GM13976 (cell line): ENCODE measurements around the gene CPSF4.

Source experiments
- DNase-seq: peaks from one replicate; pipeline ENCODE4 v3.0.0; 2012; ENCODE audit warnings: low spot score
- in situ Hi-C: fragments of 300-500 bp; cut with MboI; formaldehyde crosslinking; loops from one replicate; pipeline ENCODE4 v1.12.0; 2022; ENCODE audit warnings: low sequenced_read_pairs, mixed read lengths, inconsistent platforms; ENCODE audit not compliant: unreplicated experiment
- TF ChIP-seq, protein P1 (sequence below): IDR thresholded peaks from 2 replicates; pipeline ENCODE4 v1.5.1; 2012; ENCODE audit warnings: borderline replicate concordance, mild to moderate bottlenecking; ENCODE audit not compliant: insufficient read depth; ENCODE audit errors: extremely low read depth, missing control alignments, control extremely low read depth

Gene CPSF4

DNA sequence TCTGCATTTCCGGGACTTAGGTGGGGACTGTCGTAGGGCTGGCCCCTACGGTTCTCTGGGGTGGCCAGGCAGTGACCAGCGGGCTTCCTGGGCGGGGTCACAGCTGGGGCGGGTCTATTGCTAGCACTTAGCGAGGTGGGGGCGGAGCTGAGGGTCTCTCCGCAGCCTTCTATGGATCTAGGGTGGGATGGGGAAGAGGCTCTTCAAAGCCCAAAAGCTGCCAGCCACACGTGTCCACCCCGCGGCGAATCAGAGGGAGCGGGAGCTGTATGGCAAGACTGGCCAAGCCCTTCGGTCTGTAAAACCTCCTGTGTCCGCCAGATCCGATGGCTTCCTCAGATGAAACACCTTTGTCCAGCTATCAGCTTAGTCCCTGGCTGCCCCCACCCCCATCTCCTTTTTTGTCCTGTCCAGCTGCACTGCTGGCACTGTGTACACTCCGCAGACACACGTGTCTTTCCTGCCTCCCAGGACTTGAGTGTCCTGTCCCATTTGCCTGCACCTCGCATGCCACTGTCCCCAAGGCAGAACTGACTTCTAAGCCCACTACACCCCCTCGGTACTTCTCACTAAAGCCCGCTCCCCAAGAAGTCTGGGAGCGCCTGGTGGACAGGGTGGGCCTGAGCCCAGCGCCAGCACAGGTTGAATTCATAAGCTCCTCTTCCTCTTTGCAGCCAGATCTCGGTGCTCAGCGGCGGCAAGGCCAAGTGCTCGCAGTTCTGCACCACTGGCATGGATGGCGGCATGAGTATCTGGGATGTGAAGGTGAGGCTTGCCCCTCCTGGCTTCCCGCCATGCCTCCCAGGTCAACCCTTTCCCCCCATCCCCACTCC lies 45.2 kb upstream of the CPSF4 start:
- in situ Hi-C loops, result no loop called here
- DNase-seq, result no peak
- TF ChIP-seq, protein P1, sequence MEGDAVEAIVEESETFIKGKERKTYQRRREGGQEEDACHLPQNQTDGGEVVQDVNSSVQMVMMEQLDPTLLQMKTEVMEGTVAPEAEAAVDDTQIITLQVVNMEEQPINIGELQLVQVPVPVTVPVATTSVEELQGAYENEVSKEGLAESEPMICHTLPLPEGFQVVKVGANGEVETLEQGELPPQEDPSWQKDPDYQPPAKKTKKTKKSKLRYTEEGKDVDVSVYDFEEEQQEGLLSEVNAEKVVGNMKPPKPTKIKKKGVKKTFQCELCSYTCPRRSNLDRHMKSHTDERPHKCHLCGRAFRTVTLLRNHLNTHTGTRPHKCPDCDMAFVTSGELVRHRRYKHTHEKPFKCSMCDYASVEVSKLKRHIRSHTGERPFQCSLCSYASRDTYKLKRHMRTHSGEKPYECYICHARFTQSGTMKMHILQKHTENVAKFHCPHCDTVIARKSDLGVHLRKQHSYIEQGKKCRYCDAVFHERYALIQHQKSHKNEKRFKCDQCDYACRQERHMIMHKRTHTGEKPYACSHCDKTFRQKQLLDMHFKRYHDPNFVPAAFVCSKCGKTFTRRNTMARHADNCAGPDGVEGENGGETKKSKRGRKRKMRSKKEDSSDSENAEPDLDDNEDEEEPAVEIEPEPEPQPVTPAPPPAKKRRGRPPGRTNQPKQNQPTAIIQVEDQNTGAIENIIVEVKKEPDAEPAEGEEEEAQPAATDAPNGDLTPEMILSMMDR, result no peak

DNA sequence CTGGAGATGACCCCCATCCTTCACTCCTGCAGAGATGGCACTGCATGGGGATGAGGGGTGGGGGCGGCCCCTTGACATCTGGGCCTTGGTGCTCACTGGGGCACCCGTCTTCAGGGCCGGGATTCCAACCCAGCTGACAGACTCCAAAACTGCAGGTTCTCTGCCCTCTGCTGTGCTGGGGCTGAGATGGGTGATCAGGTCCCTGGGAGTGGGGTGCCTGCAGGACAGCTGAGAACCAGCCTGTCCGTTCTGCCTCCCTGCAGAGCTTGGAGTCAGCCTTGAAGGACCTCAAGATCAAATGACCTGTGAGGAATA lies 44.6 kb upstream of the CPSF4 start:
- TF ChIP-seq, protein P1, result no peak
- in situ Hi-C loops, result no loop called here
- DNase-seq, result no peak

DNA sequence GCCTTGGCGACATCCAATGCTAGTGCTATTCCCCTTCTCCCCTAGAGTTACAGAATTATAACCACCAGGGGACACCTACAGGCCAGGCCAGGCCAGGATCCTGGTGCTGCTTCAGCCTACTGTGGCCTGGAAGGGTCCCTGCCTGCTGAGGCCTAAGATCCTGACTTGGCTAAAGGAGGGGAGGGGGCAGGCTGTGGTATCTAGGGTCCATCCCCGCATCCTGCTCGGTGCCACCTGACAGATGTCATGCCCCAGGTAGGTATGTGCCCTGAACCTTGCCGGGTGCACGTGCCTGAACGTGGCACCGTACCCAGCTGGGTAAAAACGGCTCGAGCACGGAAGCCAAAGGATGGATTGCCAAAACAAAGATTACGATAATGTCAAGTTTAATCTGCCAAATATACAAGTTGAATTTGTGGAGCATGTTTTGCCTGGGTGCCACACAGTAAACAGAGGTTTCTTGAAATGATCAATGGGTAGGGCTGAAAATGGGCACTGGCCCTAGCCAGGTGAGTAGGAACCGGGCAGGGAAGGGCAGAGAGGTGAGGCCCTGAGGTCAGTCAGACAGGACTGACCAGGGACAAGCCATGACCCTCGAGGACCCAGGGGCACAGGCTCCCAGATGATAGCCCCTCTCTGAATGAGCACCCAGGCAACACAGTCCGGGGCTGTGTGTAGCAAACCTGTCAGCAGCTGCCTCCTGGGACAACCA lies 43.0 kb upstream of the CPSF4 start:
- in situ Hi-C loops, result no loop called here
- TF ChIP-seq, protein P1, result no peak

DNA sequence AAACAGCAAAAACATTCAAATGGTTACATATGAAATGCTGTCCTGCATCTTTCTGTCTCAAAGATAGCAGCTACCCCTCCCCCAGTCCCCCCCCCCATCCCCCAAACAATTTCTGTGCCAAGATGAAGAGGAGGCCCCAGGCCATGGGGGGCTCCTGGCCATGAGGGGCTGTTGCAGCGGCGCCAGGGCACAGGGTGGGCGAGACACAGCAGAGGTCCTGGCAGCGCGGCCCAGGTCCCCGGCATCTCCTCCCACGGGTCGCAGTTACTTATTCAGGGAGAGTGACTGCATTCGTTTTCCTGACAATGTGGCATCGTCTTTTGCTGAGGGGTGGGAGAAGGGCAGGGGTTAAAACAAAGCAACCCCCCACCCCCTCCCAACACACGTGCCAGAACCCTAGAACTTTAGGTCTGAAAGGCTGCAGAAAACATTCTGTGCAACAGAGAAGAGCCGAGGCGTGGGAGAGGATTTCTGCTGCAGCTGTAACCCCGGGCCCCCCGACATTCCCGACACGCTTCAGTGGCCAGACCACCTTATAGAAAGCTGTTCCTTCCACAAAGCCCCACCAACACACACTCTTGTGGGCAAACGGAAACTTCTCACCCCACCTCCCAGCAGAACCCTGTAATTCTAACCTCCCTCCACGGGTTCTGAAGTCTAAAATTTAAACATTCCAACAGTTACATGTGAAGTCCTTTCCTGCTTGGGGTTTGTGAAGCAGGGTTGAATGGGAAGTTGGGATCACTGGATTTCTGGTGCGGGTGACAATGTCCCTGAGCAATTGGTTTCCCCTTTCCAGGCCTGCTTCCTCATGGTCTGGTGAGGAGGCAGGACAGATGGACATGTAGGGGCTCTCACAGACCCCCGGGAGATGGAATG lies 42.1 kb upstream of the CPSF4 start:
- TF ChIP-seq, protein P1, result no peak
- in situ Hi-C loops, result no loop called here
- no peak for DNase-seq

More for the DNA sequence above, 43.0 kb upstream of the CPSF4 start:
- no peak for DNase-seq

DNA sequence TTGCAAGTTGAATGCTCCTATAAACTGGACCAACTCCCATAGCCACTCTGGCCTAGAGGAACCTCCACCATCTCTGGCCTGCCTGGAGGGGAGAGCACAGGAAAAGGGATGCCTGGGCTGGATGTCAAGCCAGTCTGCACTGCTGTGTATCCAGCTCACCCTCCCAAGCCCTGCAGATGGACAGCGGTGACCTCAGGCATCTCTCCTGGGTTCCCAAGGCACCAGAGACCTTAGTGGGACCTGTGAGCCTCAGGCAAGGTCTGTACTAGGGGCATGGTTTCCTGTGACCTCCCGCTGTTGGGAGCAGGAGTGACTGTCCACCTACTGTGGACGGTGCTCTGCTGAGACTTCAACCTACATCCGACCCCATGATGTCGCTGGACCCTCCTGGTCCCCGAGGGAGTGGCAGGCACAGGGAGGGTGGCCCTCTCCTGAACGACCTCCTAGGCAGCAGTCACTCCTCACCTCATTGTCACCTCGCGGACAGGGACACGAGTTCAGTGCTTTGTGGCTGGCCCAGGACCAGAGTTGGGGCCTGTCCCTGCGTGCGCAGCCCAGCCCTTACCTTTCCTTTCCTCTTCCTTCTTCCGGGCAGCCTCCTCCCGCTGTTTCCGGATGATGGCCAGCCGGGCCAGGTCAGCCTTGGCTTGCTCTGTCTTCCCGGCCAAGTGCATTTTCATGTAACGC lies 41.3 kb upstream of the CPSF4 start:
- no peak for DNase-seq
- in situ Hi-C loops, result no loop called here
- TF ChIP-seq, protein P1, result no peak
